ENCODE measurements around the gene CCR9.

DNA sequence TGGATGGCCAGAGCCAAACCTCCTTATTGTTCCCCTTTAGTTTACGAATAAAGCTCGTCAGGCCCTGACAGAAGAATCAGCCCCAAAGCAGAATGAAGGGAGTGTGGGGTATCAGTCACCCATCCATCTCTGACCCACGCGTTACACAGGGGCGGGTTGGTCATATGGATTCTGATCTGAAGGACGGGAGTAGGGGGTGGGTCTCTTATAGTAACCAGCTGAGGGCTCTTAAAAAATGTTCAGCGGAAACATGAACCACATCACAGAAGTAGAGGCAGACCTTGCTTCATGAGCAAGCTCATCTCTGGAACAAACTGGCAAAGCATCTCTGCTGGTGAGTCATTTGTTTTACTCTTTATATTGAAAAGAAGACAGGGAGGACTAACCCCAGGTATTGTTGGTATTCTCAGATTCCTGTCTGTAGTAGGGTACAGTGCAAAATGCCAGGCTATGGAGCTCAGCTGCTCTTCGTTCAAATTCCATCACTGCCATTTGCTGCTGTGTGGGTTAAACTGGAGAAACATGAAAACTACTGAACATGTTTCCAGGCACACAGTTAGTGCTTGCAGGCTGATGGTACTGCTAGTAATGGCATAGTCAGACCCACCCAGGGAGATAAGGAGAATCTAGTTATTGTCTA is 57.0 kb downstream of the CCR9 start, which contains the start of gene CXCR6:
- TF ChIP-seq, protein P1, sequence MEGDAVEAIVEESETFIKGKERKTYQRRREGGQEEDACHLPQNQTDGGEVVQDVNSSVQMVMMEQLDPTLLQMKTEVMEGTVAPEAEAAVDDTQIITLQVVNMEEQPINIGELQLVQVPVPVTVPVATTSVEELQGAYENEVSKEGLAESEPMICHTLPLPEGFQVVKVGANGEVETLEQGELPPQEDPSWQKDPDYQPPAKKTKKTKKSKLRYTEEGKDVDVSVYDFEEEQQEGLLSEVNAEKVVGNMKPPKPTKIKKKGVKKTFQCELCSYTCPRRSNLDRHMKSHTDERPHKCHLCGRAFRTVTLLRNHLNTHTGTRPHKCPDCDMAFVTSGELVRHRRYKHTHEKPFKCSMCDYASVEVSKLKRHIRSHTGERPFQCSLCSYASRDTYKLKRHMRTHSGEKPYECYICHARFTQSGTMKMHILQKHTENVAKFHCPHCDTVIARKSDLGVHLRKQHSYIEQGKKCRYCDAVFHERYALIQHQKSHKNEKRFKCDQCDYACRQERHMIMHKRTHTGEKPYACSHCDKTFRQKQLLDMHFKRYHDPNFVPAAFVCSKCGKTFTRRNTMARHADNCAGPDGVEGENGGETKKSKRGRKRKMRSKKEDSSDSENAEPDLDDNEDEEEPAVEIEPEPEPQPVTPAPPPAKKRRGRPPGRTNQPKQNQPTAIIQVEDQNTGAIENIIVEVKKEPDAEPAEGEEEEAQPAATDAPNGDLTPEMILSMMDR (conservative IDR thresholded peaks at IDR 0.05; ENCODE audit: low read length), result no peak
- no peak for TF ChIP-seq EZH2phosphoT487 (IDR thresholded peaks at IDR 0.05; ENCODE audit: borderline replicate concordance, low read depth, low read length)

All from OCI-LY7 (cell line).